SK-MEL-5 (cell line): Measurements from ENCODE around the gene NLGN1. TPM values are rescaled to one million over a fixed set of nuclear protein-coding genes. Genes with fewer than 3 reads are reported as not detected.
A peak's percentile ranks its signal among the peaks of the same experiment; 100 is the strongest.
"Not testable (repeated sequence)": the region's sequence is repeated elsewhere in the genome, so short reads cannot be mapped to it uniquely, and the experiment has no call there.

Experiments used
- DNase-seq: peaks from one replicate; pipeline ENCODE4 v3.0.0-alpha.2; 2016; ENCODE audit warnings: low read depth, low spot score
- in situ Hi-C: cut with HindIII; loops from 2 replicates; pipeline ENCODE4 v1.10.0; 2016; ENCODE audit warnings: low sequenced_read_pairs, high pct_unique_total_duplicates, low pct_unique_long_range_greater_than_20kb
- polyA plus RNA-seq, 2 experiments: library from polyadenylated mRNA; depleted of rRNA; stranded (reverse); fragments of >200 nt; gene quantifications; 2 replicates each; pipeline ENCODE4 v1.2.3, GENCODE V29; 2015
- total RNA-seq: library from RNA; depleted of rRNA; stranded (reverse); fragments of >200 nt; shearing (Covaris generic); gene quantifications from 2 replicates; pipeline ENCODE4 v1.2.3, GENCODE V29; 2014; rRNA removed

Gene NLGN1
- total RNA-seq, result 31.6 and 35.2 TPM in 2 replicates
- 17.5 and 22.3 TPM in 2 replicates for polyA plus RNA-seq (2015; cell fraction: cytosol; rRNA removed)
- polyA plus RNA-seq (2015; cell fraction: nucleus; rRNA removed), result 6.8 and 8.6 TPM in 2 replicates

- DNase-seq, result peak; percentile 68
- in situ Hi-C loops, result no loop called here
Observed at GRCh38 chr3:173397161-173398110, at the start of gene NLGN1. TSS of gene NLGN1 (plus strand) at chr3:173397744.

- in situ Hi-C loops, result no loop called here
- DNase-seq, result no peak
Observed at GRCh38 chr3:173351886-173352285, 45.7 kb upstream of the NLGN1 start.

- in situ Hi-C loops, DNase-seq: not testable (repeated sequence)
Observed at GRCh38 chr3:173353137-173353536, 44.4 kb upstream of the NLGN1 start.

GRCh38 chr3:173354124-173354523, 43.4 kb upstream of the NLGN1 start:
- DNase-seq, result no peak
- in situ Hi-C loops, result no loop called here

- DNase-seq, result peak; percentile 73
Observed at GRCh38 chr3:173371848-173372487, 25.6 kb upstream of the NLGN1 start.

GRCh38 chr3:173380681-173381080, 16.9 kb upstream of the NLGN1 start:
- in situ Hi-C loops, result no loop called here
- no peak for DNase-seq

More at GRCh38 chr3:173371848-173372487, 25.6 kb upstream of the NLGN1 start:
- in situ Hi-C loops, result no loop called here

- in situ Hi-C loops, DNase-seq: not testable (repeated sequence)
Observed at GRCh38 chr3:173381936-173382335, 15.6 kb upstream of the NLGN1 start.

- no peak for DNase-seq
- in situ Hi-C loops, result no loop called here
Observed at GRCh38 chr3:173395073-173395411, 2.5 kb upstream of the NLGN1 start.

GRCh38 chr3:173395412-173396181, 1.9 kb upstream of the NLGN1 start:
- DNase-seq, result peak; percentile 96
- in situ Hi-C loops, result no loop called here

GRCh38 chr3:173396191-173397041, 1.1 kb upstream of the NLGN1 start:
- in situ Hi-C loops, result no loop called here
- peak; percentile 38 for DNase-seq

- peak; percentile 67 for DNase-seq
- in situ Hi-C loops, result no loop called here
Observed at GRCh38 chr3:173398111-173398479, 551 bp downstream of the NLGN1 start.

- in situ Hi-C loops, result no loop called here
- peak; percentile 10 for DNase-seq
Observed at GRCh38 chr3:173399044-173399443, 1.5 kb downstream of the NLGN1 start.

- no peak for DNase-seq
- in situ Hi-C loops, result no loop called here
Observed at GRCh38 chr3:173401369-173401768, 3.8 kb downstream of the NLGN1 start.

GRCh38 chr3:173402656-173403055, 5.1 kb downstream of the NLGN1 start:
- DNase-seq, result peak; percentile 50

GRCh38 chr3:173403376-173403775, 5.8 kb downstream of the NLGN1 start:
- DNase-seq, result peak; percentile 94
- in situ Hi-C loops, result no loop called here

More at GRCh38 chr3:173402656-173403055, 5.1 kb downstream of the NLGN1 start:
- in situ Hi-C loops, result no loop called here

- in situ Hi-C loops, result no loop called here
- DNase-seq, result no peak
Observed at GRCh38 chr3:173404156-173404555, 6.6 kb downstream of the NLGN1 start.

GRCh38 chr3:173410436-173410835, 12.9 kb downstream of the NLGN1 start:
- in situ Hi-C loops, result no loop called here
- DNase-seq, result no peak
